Liver (tissue), 9 donors: ENCODE data around the gene ZBTB12. TPM values are rescaled to one million over a fixed set of nuclear protein-coding genes. Genes with fewer than 3 reads are reported as not detected.
A peak's percentile ranks its signal among the peaks of the same experiment; 100 is the strongest.
"Not testable (repeated sequence)": the region's sequence is repeated elsewhere in the genome, so short reads cannot be mapped to it uniquely, and the experiment has no call there.

Source experiments
- DNase-seq: peaks from one replicate; pipeline ENCODE4 v3.0.0-alpha.2; 2017; ENCODE audit warnings: low spot score
- H3K27ac ChIP-seq, 2 donors: one replicate each; pipeline ENCODE4 v1.7.0; 2013; ENCODE audit warnings: inconsistent platforms in 2 of 2, low read length in 2 of 2, control low read depth in 1 of 2, low read depth in 1 of 2, mild to moderate bottlenecking in 1 of 2
- H3K27me3 ChIP-seq, 4 donors: one replicate each; pipeline versions ENCODE4 v1.6.1 to v1.7.0; 2013; ENCODE audit warnings: low read length in 3 of 4, inconsistent platforms in 1 of 4, mild to moderate bottlenecking in 1 of 4, moderate library complexity in 1 of 4; ENCODE audit not compliant: control insufficient read depth in 4 of 4, insufficient read depth in 4 of 4
- H3K36me3 ChIP-seq, 4 donors: one replicate each; pipeline versions ENCODE4 v1.6.1 to v1.7.0; 2013; ENCODE audit warnings: low read length in 3 of 4, mild to moderate bottlenecking in 3 of 4, low read depth in 1 of 4, moderate library complexity in 1 of 4; ENCODE audit not compliant: control insufficient read depth in 4 of 4, insufficient read depth in 3 of 4
- H3K4me1 ChIP-seq, 4 donors: one replicate each; pipeline versions ENCODE4 v1.6.1 to v1.7.0; 2013; ENCODE audit warnings: low read length in 3 of 4, mild to moderate bottlenecking in 3 of 4, moderate library complexity in 1 of 4; ENCODE audit not compliant: control insufficient read depth in 4 of 4, insufficient read depth in 4 of 4
- H3K4me3 ChIP-seq, 3 donors: one replicate each; pipeline versions ENCODE4 v1.6.1 to v1.7.0; 2013; ENCODE audit warnings: low read length in 3 of 3, control low read depth in 1 of 3, low read depth in 1 of 3, mild to moderate bottlenecking in 1 of 3
- H3K9ac ChIP-seq, 2 donors: one replicate each; pipeline ENCODE4 v1.7.0; 2013; ENCODE audit warnings: low read length in 2 of 2, mild to moderate bottlenecking in 2 of 2, moderate library complexity in 2 of 2, control low read depth in 1 of 2, low read depth in 1 of 2
- H3K9me3 ChIP-seq, 4 donors: one replicate each; pipeline versions ENCODE4 v1.6.1 to v1.7.0; 2013; ENCODE audit warnings: low read length in 3 of 4; ENCODE audit not compliant: control insufficient read depth in 4 of 4
- EGR1 ChIP-seq, 2 donors: IDR thresholded peaks; 2 replicates each; pipeline ENCODE4 v1.6.1; 2016 to 2018; ENCODE audit warnings: antibody characterized with exemption in 2 of 2, low read depth in 2 of 2
- FOXA1 ChIP-seq: IDR thresholded peaks from 2 replicates; pipeline ENCODE4 v1.6.1; 2016; ENCODE audit warnings: antibody characterized with exemption
- FOXA2 ChIP-seq: IDR thresholded peaks from 2 replicates; pipeline ENCODE4 v1.6.1; 2016; ENCODE audit warnings: antibody characterized with exemption
- GABPA ChIP-seq, 2 donors: IDR thresholded peaks in 1 of 2; conservative IDR thresholded peaks in 1 of 2; 2 replicates each; pipeline ENCODE4 v1.6.1; 2016; ENCODE audit warnings: antibody characterized with exemption in 2 of 2, mild to moderate bottlenecking in 1 of 2, moderate library complexity in 1 of 2
- HNF4A ChIP-seq, 2 donors: conservative IDR thresholded peaks; 2 replicates each; pipeline ENCODE4 v1.6.1; 2016; ENCODE audit warnings: antibody characterized with exemption in 2 of 2, mild to moderate bottlenecking in 2 of 2
- HNF4G ChIP-seq: IDR thresholded peaks from 2 replicates; pipeline ENCODE4 v1.6.1; 2016; ENCODE audit warnings: antibody characterized with exemption
- JUND ChIP-seq, 2 donors: IDR thresholded peaks; 2 replicates each; pipeline ENCODE4 v1.6.1; 2016; ENCODE audit warnings: antibody characterized with exemption in 2 of 2
- NR2F2 ChIP-seq: IDR thresholded peaks from 2 replicates; pipeline ENCODE4 v1.6.1; 2016; ENCODE audit warnings: antibody characterized with exemption
- RAD21 ChIP-seq, 2 donors: IDR thresholded peaks; 2 replicates each; pipeline ENCODE4 v1.6.1; 2016; ENCODE audit warnings: antibody characterized with exemption in 2 of 2, mild to moderate bottlenecking in 2 of 2
- RXRA ChIP-seq, 2 donors: IDR thresholded peaks; 2 replicates each; pipeline ENCODE4 v1.6.1; 2017 to 2018; ENCODE audit warnings: antibody characterized with exemption in 2 of 2, mild to moderate bottlenecking in 1 of 2
- SP1 ChIP-seq: IDR thresholded peaks from 2 replicates; pipeline ENCODE4 v1.6.1; 2018; ENCODE audit warnings: antibody characterized with exemption, mild to moderate bottlenecking
- TAF1 ChIP-seq: conservative IDR thresholded peaks from 2 replicates; pipeline ENCODE4 v1.6.1; 2016; ENCODE audit warnings: antibody characterized with exemption, mild to moderate bottlenecking
- YY1 ChIP-seq: IDR thresholded peaks from 2 replicates; pipeline ENCODE4 v1.6.1; 2016; ENCODE audit warnings: antibody characterized with exemption, mild to moderate bottlenecking
- WGBS: extraction: QIAGEN DNeasy Blood & Tissue Kit; methylation state at CpG from one replicate; pipeline ENCODE4 v1.1.7; 2013; 5-methylcytosine and 5-hydroxymethylcytosine counted together
- polyA plus RNA-seq, 2 donors: library from polyadenylated mRNA; stranded (reverse) in 1 of 2; unstranded in 1 of 2; fragments of 200-250 nt in 1 of 2; fragments of >200 nt in 1 of 2; fragmentation: Nextera tagmentation in 1 of 2; extraction: Ambion mirVana in 1 of 2; gene quantifications; one replicate each; pipeline versions ENCODE4 v1.2.1 to v1.2.3, GENCODE V29; 2013 to 2015
- total RNA-seq, 2 donors: library from RNA; depleted of rRNA; stranded (reverse); fragments of >200 nt; gene quantifications; one replicate each; pipeline ENCODE4 v1.2.3, GENCODE V29; 2014
- TF ChIP-seq, protein P1 (sequence below): IDR thresholded peaks from 2 replicates; pipeline ENCODE4 v1.6.1; 2016; ENCODE audit warnings: antibody characterized with exemption
- TF ChIP-seq, protein P2 (sequence below): IDR thresholded peaks from 2 replicates; pipeline ENCODE4 v1.6.1; 2016; ENCODE audit warnings: antibody characterized with exemption
- TF ChIP-seq, protein P3 (sequence below): IDR thresholded peaks from 2 replicates; pipeline ENCODE4 v1.6.1; 2016; ENCODE audit warnings: antibody characterized with exemption
- donor health status: healthy.
- donor health status: healthy.
- donor health status: healthy.
- donor health status: healthy.
- donor health status: healthy.

ZBTB12 gene
- total and polyA plus RNA-seq, 4 donors: 0.25 to 2.3 (median 0.83) TPM; not detected in 1

DNA sequence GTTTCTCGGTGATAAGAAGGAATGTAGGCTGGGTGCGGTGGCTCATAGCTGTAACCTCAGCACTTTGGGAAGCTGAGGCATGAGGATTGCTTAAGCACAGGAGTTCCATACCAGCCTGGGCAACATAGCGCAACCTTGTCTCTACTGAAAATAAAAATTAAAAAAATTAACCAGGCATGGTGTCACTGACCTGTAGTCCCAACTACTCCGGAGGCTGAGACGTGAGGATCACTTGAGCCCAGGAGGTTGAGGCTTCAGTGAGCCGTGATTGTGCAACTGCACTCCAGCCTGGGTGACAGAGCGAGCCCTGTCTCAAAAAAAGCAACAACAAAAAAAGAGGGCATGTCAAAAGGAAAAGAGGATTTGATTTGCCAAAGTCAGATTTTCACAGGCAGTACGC, 43.2 kb downstream of the ZBTB12 start:
- TF ChIP-seq EGR1 (IDR thresholded peaks at IDR 0.05; ENCODE audit: low read depth in 2 of 2) (no peak), RAD21 (IDR thresholded peaks at IDR 0.05) (no peak), FOXA1 (no peak), HNF4G (no peak), NR2F2 (no peak)
- TF ChIP-seq, protein P1, sequence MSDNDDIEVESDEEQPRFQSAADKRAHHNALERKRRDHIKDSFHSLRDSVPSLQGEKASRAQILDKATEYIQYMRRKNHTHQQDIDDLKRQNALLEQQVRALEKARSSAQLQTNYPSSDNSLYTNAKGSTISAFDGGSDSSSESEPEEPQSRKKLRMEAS: no peak
- Histone ChIP-seq H3K27ac (no peak overlapping the region), H3K36me3 (peaks cover 9 to 28% (median 12%) of the 10 kb centered on the region in 4 donors), H3K9me3 (no peaks in the 10 kb centered on the region), H3K27me3 (no peaks in the 10 kb centered on the region), H3K9ac (no peak overlapping the region), H3K4me1 (peaks cover 6 to 15% (median 14%) of the 10 kb centered on the region in 4 donors), H3K4me3 (no peak overlapping the region)
- 99% methylated on average over 8 of the region's 8 CpGs for WGBS
- no peak for DNase-seq

DNA sequence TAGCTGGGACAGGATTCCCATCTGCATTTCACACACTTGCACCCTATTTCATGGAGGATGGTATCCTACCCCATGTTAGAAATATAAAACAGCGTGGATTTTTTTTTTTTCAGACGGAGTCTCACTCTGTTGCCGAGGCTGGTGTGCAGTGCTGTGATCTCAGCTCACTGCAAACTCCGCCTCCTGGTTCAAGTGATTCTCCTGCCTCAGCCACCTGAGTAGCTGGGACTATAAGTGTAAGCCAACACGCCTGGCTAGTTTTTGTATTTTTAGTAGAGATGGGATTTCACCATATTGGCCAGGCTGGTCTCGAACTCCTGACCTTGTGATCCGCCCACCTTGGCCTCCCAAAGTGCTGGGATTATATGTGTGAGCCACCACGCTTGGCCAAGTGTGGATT, 44.1 kb downstream of the ZBTB12 start:
- WGBS: 95% methylated on average over 8 of the region's 8 CpGs

DNA sequence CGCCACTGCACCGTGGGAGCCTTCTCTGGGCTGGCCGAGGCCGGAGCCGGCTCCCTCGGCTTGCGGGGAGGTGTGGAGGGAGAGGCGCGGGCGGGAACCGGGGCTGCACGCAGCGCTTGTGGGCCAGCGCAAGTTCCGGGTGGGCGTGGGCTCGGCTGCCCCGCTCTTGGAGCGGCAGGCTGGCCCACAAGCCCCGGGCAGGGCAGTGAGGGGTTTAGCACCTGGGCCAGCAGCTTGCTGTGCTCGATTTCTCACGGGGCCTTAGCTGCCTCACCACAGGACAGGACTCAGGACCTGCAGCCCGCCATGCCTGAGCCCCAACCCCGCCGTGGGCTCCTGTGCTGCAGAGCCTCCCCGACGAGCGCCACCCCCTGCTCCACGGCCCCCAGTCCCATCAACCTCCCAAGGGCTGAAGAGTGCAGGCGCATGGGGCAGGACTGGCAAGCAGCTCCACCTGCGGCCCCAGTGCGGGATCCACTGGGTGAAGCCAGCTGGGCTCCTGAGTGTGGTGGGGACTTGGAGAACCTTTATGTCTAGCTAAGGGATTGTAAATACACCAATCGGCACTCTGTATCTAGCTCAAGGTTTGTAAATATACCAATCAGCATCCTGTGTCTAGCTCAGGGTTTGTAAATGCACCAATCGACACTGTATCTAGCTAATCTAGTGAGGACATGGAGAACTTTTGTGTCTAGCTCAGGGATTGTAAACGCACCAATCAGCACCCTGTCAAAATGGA, 49.7 kb downstream of the ZBTB12 start:
- H3K9ac ChIP-seq, H3K36me3 ChIP-seq, H3K4me3 ChIP-seq, H3K27ac ChIP-seq, H3K9me3 ChIP-seq, H3K27me3 ChIP-seq, DNase-seq: not testable (repeated sequence)
- WGBS: 94% methylated on average over 35 of the region's 35 CpGs
- H3K4me1 ChIP-seq: peaks cover 3 to 10% (median 7%) of the 10 kb centered on the region in 4 donors

More for the DNA sequence above, 44.1 kb downstream of the ZBTB12 start:
- peaks cover 9 to 28% (median 12%) of the 10 kb centered on the region in 4 donors for H3K36me3 ChIP-seq
- H3K9me3 ChIP-seq, H3K27ac ChIP-seq, H3K4me3 ChIP-seq, H3K9ac ChIP-seq, DNase-seq, H3K4me1 ChIP-seq, H3K27me3 ChIP-seq: not testable (repeated sequence)

DNA sequence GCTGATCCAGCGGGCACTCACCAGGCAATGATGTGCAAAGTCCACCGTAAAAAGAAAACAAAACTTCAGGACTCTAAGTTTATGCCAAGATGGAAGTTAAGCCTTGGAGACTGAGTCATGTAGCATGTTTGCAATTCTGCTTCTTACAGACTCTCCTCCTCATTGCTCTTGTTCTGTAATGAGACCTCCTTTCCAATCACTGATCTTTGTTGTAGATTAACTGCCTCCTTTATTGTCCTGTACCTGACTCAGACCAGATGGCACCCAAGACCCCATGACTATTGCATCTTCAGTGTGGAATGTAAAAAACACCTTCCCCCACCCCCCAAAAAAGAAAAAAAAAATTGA, 50.4 kb downstream of the ZBTB12 start:
- TF ChIP-seq HNF4A (conservative IDR thresholded peaks at IDR 0.05): peak; percentile 39 to 63
- no peak for TF ChIP-seq JUND (IDR thresholded peaks at IDR 0.05)
- TF ChIP-seq, protein P1: no peak
- TF ChIP-seq, protein P2, sequence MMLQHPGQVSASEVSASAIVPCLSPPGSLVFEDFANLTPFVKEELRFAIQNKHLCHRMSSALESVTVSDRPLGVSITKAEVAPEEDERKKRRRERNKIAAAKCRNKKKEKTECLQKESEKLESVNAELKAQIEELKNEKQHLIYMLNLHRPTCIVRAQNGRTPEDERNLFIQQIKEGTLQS: no peak
- no peak for TF ChIP-seq HNF4G
- no peak for TF ChIP-seq YY1
- TF ChIP-seq SP1: peak; percentile 9
- TF ChIP-seq, protein P3, sequence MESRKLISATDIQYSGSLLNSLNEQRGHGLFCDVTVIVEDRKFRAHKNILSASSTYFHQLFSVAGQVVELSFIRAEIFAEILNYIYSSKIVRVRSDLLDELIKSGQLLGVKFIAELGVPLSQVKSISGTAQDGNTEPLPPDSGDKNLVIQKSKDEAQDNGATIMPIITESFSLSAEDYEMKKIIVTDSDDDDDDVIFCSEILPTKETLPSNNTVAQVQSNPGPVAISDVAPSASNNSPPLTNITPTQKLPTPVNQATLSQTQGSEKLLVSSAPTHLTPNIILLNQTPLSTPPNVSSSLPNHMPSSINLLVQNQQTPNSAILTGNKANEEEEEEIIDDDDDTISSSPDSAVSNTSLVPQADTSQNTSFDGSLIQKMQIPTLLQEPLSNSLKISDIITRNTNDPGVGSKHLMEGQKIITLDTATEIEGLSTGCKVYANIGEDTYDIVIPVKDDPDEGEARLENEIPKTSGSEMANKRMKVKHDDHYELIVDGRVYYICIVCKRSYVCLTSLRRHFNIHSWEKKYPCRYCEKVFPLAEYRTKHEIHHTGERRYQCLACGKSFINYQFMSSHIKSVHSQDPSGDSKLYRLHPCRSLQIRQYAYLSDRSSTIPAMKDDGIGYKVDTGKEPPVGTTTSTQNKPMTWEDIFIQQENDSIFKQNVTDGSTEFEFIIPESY: no peak
- TF ChIP-seq RXRA (IDR thresholded peaks at IDR 0.05): peak; percentile 4 to 12
- TF ChIP-seq TAF1: no peak
- no peak for TF ChIP-seq GABPA (IDR thresholded peaks at IDR 0.05 in 1 of 2, conservative IDR thresholded peaks at IDR 0.05 in 1 of 2)
- TF ChIP-seq RAD21 (IDR thresholded peaks at IDR 0.05): no peak
- no peak for TF ChIP-seq FOXA2
- TF ChIP-seq FOXA1: no peak
- no peak for TF ChIP-seq EGR1 (IDR thresholded peaks at IDR 0.05; ENCODE audit: low read depth in 2 of 2)
- 28% methylated on average over 2 of the region's 2 CpGs for WGBS
- H3K27me3 ChIP-seq: no peaks in the 10 kb centered on the region
- no peaks in the 10 kb centered on the region for H3K9me3 ChIP-seq
- no peak for DNase-seq
- H3K4me3 ChIP-seq: no peak overlapping the region
- H3K9ac ChIP-seq: no peak overlapping the region
- peaks cover 3 to 10% (median 7%) of the 10 kb centered on the region in 4 donors for H3K4me1 ChIP-seq
- H3K36me3 ChIP-seq: no peaks in the 10 kb centered on the region
- no peak overlapping the region for H3K27ac ChIP-seq
